ENCODE measurements around the gene UCK2. TPM values are rescaled to one million over a fixed set of nuclear protein-coding genes. Genes with fewer than 3 reads are reported as not detected.

The UCK2 gene
- total RNA-seq, 2 donors from 2014 or later, result 39.6 to 69.0 TPM

- H3K4me3 ChIP-seq, result no peak overlapping the region
- H3K27ac ChIP-seq, result no peak overlapping the region
- no peaks in the 10 kb centered on the region for H3K36me3 ChIP-seq
- H3K4me1 ChIP-seq, result no peaks in the 10 kb centered on the region
- no peaks in the 10 kb centered on the region for H3K27me3 ChIP-seq
- no peaks in the 10 kb centered on the region for H3K9me3 ChIP-seq
- H3K9ac ChIP-seq (ENCODE audit: low read depth in 2 of 2, low read length in 2 of 2), result no peak overlapping the region
- peak; percentile 48 for TF ChIP-seq CTCF (IDR thresholded peaks at IDR 0.05)
- peak; percentile 43 for DNase-seq
- intact Hi-C loops (cut with DNase I), result loop anchor here (5.0 to 10.0 kb wide), 2 partner anchors 507 to 549 kb away; no protein-coding TSS in a partner anchor
Observed at GRCh38 chr1:165928075-165928731, 100.8 kb downstream of the UCK2 start.

- Histone ChIP-seq H3K9me3 (no peaks in the 10 kb centered on the region), H3K27ac (no peak overlapping the region), H3K36me3 (no peaks in the 10 kb centered on the region), H3K27me3 (no peaks in the 10 kb centered on the region), H3K9ac (ENCODE audit: low read depth in 2 of 2, low read length in 2 of 2) (no peak overlapping the region), H3K4me1 (no peaks in the 10 kb centered on the region), H3K4me3 (no peak overlapping the region)
- no peak for TF ChIP-seq CTCF (IDR thresholded peaks at IDR 0.05)
- intact Hi-C loops (cut with DNase I), result loop anchor here (10.0 kb wide), 1 partner anchor 234 kb away; the partner anchor contains the start of gene FAM78B
- no peak for DNase-seq
Observed at GRCh38 chr1:165930961-165931360, 103.5 kb downstream of the UCK2 start.

- no peak for TF ChIP-seq CTCF (IDR thresholded peaks at IDR 0.05)
- Histone ChIP-seq H3K27me3 (no peaks in the 10 kb centered on the region), H3K4me1 (no peaks in the 10 kb centered on the region), H3K36me3 (no peaks in the 10 kb centered on the region), H3K4me3 (no peak overlapping the region), H3K27ac (no peak overlapping the region), H3K9me3 (no peaks in the 10 kb centered on the region), H3K9ac (ENCODE audit: low read depth in 2 of 2, low read length in 2 of 2) (no peak overlapping the region)
- intact Hi-C loops (cut with DNase I), result loop anchor here (10.0 kb wide), 1 partner anchor 231 kb away; the partner anchor contains the start of gene FAM78B
- DNase-seq, result no peak
Observed at GRCh38 chr1:165933446-165934170, 106.2 kb downstream of the UCK2 start.

- no peaks in the 10 kb centered on the region for H3K36me3 ChIP-seq
- DNase-seq, result no peak
- no peaks in the 10 kb centered on the region for H3K9me3 ChIP-seq
- intact Hi-C loops (cut with DNase I), result loop anchor here (10.0 kb wide), 1 partner anchor 228 kb away; the partner anchor contains the start of gene FAM78B
- H3K4me1 ChIP-seq, result no peaks in the 10 kb centered on the region
- no peak overlapping the region for H3K4me3 ChIP-seq
- no peaks in the 10 kb centered on the region for H3K27me3 ChIP-seq
- no peak for TF ChIP-seq CTCF (IDR thresholded peaks at IDR 0.05)
- H3K9ac ChIP-seq (ENCODE audit: low read depth in 2 of 2, low read length in 2 of 2), result no peak overlapping the region
- no peak overlapping the region for H3K27ac ChIP-seq
Observed at GRCh38 chr1:165936542-165936941, 109.1 kb downstream of the UCK2 start.

- Histone ChIP-seq H3K36me3 (no peaks in the 10 kb centered on the region), H3K4me1 (no peaks in the 10 kb centered on the region), H3K9ac (ENCODE audit: low read depth in 2 of 2, low read length in 2 of 2) (no peak overlapping the region), H3K4me3 (no peak overlapping the region), H3K27me3 (no peaks in the 10 kb centered on the region), H3K27ac (no peak overlapping the region), H3K9me3 (no peaks in the 10 kb centered on the region)
- DNase-seq, result no peak
- intact Hi-C loops (cut with DNase I), result loop anchor here (10.0 kb wide), 1 partner anchor 227 kb away; the partner anchor contains the start of gene FAM78B
- no peak for TF ChIP-seq CTCF (IDR thresholded peaks at IDR 0.05)
Observed at GRCh38 chr1:165937829-165938228, 110.4 kb downstream of the UCK2 start.
